Epidermal melanocyte (primary cell): Measurements from ENCODE around the gene ZNF445.
"Not testable (repeated sequence)": the region's sequence is repeated elsewhere in the genome, so short reads cannot be mapped to it uniquely, and the experiment has no call there.

Source experiments
- DNase-seq: peaks from one replicate; pipeline ENCODE4 v3.0.0; 2011; ENCODE audit warnings: low spot score; ENCODE audit not compliant: insufficient read length

ZNF445 gene

DNA sequence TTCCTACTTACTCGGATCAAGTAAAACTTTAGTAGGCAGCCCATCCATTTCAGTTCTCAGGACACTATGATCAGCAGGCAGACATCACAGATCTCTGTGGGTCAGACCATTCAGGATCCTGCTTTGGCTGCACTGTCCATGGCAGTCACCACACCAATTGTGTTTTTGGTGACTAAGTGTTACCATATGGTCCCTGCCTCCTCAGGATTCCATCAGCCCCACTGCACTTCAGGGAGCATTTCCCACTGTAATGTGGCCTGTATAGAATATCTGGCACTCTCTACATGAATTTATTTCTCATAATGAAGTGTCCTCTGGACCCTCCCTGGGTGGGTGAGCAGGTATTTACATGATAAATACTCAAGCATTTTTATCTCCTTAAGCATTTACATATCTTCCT is 41.3 kb downstream of the ZNF445 start:
- DNase-seq = no peak

DNA sequence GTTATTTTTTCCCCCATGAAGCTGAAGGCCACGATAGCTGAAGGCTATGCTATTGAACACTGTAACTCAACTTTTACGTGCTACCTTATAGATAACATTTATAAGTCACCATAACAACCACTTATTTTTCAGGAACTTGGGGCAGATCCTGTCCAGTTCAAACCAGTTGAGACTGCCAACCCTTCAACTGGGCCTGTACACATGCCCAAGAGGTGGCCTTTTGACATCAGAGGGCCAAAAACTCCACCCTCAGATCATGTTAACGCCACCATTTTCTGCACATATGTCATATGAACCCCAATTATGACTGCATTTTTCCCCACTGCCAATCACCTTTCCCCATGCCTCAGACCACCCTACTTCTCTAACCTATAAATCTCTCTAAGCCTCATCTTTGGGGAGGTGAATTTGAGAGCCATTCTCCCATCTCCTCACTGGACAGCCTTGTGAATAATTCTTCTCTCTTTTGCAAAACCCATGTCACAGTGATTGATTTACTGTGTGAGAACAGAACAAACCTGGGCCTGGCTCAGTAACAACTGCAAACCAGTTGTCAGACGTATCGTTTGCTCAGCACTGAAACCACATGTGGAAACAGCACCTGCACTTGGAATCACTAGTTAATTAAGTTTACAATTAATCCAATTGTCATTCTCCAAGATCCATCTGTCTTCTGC is 42.5 kb downstream of the ZNF445 start:
- DNase-seq = no peak

DNA sequence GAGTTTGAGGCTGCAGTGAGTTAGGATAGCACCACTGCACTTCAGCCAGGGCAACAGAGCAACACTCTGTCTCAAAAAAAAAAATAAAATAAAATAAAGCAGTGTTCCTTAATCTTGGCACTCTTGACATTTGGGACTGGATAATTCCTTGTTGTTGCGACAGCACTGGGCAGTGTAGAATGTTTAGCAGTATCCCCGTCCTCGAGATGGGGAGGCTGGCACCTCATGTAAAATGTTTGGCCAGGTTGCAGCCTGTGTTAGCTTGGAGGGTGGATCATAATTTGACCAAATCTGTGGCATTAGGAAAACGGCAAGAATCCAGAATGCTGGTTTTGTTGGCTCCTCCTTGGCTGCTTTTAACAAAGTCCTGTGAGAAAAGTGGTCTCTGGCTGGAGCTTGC is 47.0 kb downstream of the ZNF445 start:
- DNase-seq = no peak

DNA sequence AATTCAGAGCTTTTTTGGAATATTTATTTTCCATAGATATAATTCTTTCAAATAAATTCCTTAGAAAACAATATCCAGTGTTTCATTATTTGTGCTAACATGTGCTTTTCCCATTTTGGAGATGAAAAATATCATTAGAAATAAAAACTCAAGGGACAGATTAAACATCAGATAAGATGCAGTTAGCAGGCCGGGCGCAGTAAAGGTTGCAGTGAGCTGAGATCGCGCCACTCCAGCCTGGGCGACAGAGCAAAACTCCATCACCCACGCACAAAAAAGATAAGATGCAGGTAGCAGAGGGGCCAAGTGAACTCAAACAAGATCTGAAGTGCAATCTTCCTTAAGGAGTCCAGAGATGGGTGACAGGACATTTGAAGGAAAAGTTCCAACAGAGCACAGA is 48.0 kb downstream of the ZNF445 start:
- DNase-seq = no peak

DNA sequence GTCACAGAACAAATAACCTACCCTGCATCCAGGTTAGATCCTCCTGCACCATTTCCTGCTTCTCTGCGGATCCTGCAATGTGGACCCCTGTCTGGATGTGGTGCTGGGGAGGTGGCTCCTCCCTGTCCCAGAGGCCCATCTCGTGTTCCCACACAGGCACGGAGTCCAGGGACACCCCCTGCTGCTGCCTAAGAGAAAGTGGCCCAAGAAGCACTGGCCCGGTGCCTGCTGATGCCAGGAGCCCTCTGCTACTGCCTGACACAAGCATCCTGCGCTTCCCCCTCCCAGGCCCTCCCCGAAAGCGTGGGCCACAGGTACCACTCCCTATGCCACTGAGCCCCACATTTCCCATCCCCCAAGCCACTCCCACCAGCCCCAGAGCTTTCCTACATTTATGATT is 48.6 kb downstream of the ZNF445 start:
- no peak for DNase-seq

DNA sequence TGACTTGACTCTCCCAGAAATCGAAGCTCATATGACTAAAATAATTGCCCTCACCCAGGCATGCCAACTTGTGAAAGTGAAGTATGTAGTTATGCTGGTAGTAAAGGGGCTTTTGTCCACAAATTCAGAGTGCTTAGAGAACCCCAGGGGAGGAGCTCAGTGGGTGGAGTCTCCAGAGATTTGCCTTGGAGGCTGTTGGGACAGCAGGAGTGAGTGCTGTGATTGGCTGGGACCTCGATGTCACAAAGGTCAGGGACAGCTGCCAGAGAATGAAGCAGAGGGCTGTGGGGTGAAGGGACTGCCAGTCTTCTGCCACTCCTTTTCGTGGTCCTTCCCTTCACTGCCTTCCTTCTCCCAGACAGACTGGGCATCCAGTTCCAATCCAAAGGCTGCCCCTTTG is 49.8 kb downstream of the ZNF445 start:
- DNase-seq = no peak

DNA sequence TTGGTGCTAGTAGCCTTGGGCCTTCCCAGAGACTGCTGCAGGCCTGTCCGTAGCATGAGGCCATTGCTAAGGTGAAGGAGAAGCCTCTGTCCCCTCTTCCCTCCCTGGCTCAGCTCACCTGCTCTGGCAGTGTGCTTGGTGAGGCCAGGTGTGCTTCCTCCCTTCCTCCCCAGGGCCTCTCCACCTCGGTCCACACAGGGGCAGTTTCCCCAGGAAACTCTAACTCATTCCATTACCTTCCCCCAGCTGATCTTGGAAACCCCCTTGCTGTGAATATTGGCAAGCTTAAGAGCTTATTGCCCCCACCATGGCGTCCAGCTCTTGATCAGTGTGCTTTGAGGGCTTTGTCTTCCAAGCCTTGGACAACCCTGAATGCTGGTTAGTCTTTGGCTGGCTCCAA is 52.7 kb downstream of the ZNF445 start:
- DNase-seq = no peak

DNA sequence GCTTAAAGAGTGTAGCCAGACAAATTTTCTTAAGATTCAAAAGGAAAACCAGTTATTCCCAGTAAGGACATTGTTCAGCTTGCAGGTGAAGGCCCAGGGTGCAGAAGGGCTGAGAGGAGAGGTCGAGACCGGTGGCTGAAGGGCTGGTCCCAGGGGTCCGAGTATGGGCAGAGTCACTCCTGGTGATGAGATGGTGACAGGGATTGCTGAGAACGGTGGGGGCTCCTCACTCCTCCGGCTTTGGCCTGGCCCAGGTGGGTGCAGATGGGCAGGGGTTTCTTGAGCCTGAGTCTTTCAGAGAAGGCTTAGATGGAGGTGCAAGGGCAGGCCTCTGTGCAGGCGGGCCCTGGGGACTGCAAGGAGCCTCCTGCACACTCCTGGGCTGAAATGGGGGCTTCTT is 56.2 kb downstream of the ZNF445 start:
- DNase-seq = no peak

DNA sequence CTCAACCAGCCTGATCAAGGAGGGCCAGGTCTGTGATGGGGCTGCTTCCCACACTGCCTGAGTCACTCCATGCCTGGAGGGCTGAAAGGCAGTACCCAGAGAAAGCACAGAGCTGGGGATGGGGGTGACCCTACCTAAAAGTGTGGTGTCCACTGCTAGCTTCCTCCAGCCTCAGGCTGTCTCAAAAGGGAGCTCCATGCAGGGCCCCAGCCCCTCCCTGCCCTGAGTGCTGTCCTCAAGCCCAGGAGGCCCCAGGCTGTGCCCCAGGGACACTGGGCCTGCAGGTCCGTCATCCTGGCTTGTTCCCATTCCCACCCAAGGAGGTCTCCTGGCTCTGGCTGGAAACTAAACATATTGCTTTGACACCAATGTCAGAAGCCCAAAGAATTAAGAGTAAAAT is 56.8 kb downstream of the ZNF445 start:
- no peak for DNase-seq

DNA sequence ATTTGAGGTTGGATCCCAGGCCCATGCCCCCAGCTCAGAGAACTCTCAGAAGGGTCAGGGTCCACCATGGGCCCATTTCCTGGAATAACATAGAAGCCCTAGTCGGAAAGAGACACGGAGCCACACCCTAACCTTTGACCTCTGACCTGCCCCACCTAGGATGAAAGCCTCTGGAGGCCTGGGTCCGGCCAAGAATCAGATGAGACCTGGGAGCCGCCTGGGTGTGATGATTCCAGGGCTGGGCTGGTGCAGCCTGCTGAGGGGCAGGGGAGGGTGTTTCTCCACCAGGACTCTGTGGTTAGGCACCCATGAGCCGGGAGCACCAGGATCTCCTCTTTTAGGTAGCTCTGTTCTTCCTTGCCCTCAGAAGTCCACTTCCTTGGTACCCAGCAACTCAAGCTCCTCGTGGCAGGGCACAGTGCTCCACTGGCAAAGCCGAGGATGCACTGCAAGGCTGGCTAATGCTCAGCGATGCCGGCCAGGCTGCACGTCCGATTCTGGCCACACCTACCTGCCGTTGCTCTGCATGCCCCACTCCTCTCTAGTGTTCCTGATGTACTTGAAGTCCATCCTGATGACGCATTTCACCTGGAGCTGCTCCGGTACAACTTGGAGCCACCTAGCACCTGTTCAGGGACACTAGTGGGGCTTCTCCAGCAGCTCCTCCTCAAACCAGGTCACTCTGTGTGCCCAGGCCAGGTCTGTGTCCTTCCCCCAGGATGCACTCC is 57.4 kb downstream of the ZNF445 start:
- DNase-seq = no peak

DNA sequence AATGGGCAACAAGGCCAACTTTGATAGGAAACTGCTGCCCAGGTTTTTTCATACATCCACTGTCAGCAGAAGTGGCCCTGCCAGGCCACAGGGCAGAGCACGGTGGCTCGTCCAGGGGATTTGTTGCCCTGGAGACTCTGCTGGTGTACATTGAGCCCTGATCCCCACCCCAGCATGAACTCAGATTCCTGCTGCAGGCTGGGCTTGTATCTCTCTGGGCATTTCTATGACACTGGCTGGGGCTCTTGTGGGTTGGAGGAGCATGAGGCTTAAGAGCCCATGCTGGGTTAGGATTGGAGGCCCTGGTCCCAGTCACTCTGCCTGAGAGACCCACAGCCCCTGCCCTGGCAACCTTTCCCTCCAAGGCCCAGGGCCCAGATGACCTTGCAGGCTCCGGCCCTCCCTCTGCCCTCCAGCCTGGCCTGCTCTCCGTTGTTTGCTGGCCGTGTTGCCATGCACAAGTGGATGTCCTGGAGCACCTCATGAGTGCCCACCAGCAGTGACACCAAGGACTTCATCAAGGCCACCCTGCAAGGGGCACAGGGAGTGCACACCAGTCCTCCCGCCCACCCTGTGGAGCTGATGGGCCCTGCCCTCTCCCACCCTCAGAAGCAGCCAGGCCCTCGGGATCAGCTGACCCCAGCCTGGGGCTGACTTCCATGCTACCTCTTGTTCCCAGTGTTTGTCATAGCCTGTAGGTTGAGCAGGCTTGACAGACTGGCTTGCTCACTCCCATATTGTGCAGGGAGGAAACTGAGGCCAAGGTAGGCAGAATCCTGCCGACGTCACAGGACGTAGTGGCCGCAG is 58.2 kb downstream of the ZNF445 start:
- no peak for DNase-seq

DNA sequence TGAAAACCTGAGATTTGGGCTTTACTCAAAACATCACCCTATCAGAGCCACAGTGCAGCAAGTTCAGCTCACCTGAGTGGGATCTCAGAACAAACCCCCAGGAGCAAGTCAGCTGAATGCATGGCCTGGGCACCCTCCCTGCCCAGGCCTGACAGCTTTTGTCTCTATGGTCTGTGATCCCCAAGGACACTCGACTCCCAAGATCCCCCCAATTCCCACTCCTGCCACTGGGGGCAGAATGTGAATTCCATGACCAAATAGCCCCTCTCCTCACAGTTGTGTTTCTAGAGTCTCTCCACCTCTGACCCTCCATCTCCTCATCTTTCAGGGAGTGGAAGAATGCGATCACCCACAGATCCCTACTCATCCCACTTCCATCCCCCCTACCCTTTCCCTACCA is 58.9 kb downstream of the ZNF445 start:
- DNase-seq = no peak

DNA sequence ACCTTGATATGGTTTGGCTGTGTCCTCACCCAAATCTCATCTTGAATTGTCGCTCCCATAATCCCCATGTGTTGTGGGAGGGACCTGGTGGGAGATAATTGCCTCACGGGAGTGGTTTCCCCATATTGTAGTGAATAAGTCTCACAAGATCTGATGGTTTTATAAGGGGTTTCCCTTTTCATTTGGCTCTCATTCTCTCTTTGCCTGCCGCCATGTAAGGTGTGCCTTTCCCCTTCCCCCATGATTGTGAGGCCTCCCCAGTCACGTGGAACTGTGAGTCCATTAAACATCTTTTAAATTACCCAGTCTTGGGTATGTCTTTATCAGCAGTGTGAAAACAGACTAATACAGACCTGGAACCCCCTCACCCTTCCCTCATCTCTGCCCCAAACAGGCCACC is 59.4 kb downstream of the ZNF445 start:
- DNase-seq = not testable (repeated sequence)

DNA sequence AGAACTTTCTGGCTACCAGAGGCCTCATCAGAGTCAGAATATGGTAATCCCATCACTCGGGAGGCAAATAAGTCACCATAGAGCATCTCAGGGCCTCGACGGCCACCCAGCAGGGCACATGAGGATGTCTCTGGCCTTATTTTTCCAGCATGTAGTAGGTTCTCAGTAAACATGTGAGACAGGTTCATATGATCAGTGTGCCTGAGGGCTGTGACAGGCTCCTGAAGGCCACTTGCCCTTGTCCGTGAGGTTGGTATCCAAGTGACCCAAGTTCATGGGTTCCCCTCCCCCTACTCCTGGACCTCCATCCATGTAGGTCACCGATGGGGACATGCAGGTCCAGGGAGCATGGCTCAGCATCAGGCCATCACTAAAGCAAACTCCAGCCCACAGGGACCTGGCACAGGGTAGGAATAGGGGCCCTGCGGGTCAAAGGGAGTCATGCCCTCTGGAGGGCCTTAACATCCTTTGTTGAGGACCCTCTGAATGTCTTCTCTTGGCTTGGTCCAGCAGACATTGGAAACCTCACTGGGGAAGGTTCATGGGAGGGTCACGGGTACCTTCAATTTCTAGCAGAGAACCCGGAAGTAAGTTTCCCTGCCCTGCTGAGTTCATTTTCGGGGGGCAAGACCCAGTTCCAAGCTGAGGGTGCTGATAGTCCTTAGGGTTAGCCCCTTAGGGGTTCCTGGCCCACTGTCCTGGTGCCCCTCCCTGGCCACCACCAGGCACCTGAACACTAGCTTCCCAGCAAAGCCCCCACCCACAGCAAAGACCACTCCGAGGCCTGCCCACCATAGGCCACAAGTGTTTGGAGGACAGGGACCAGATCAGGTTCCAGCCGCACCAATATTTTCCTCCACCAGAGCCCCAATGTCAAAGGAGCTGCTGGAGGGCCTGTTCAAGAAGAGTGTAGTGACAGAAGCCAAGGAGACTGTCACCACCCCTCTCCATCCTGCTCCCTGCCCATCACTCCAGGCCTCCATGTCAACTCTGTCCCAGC is 61.1 kb downstream of the ZNF445 start:
- DNase-seq = no peak

DNA sequence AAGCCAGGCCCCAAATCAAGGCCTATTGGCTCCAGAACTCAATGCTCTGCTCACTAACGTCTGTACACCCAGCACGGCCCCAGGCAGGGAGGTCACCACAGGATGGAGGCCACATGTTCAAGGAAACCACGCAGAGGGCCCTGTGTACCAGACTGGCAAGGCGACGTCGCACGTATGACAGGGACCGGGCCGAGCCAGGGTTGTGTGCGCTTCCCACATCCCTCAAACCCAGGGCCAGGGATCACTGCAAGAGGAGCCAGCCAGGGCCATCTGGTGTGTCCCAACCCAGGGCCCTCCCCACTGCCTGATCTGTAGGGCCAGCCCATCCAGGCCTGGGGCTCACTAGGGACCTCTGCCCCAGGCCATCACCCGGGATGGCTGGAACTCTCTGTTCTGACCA is 62.0 kb downstream of the ZNF445 start:
- no peak for DNase-seq

DNA sequence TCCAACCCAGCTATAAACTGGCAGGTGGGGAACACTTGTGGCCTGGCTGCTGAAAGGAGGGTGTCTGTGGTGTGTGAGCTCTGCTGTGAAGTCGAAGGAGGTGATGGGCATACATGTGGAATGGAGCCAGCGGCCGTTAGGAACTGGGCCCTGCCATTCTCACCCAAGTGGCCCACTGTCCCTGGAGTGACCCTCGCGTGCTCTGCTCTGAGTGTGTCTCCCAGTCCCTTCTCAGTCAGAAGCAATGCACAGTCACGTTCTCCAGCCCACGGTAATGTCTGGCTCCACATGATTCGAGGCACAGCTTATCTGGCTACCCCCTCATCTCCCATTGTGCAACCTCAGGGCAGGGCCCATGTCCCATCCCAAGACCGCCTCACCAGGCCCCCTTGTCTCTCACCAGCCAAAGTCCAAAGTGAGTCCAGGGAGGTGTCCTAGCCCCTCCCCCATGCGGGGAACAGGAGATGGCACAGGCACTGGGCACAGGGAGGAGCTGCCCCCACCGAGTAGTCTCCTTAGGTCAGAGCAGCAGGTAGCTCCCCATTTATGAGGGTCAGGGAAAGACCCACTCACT is 62.9 kb downstream of the ZNF445 start:
- DNase-seq = no peak

DNA sequence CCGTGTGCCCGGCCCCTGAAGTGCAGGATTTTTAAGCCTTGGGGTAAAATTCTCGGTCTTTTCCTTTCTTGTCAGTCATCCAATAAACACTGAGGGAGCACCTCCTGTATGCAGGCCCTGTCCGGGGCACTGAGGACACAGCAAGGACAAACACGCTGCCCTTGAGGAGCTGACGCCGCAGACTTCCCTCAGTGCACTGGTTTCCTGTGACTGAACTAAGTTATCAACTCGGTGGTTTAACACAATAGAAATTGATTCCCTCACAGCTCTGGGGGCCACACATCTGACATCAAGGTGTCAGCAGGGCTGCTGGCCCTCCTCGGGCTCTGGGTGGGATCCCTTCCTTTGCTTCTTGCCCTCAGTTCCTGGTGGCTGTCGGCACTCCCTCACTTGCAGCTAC is 65.1 kb downstream of the ZNF445 start:
- no peak for DNase-seq

DNA sequence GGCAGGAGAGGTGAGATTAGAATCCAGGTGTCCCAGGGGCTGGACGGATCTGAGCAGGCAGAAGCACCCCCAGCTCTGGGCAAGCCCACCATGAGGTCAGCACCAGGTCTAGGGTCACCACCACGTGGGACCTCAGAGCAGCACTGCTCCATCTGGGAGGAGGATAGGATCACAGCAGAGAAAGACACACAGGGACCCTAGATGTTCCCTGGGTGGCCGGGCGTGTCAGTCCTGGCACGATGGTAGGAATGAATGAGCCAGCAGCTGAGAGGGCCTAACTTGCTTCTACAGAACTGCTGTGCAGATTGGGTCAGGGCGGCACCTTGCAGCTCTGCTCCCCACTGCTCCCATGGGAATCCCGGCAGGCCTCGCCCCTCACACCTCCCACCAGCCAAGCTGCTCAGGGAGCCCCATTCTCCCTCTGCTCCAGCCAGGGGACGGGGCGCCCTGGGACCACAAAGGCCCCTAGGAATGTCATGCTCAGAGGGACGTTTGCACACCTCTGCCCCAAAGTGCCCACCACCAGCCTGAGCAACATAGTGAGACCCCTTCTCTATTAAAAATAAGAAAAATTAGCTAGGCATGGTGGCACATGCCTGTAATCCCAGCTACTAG is 66.3 kb downstream of the ZNF445 start:
- DNase-seq = no peak

DNA sequence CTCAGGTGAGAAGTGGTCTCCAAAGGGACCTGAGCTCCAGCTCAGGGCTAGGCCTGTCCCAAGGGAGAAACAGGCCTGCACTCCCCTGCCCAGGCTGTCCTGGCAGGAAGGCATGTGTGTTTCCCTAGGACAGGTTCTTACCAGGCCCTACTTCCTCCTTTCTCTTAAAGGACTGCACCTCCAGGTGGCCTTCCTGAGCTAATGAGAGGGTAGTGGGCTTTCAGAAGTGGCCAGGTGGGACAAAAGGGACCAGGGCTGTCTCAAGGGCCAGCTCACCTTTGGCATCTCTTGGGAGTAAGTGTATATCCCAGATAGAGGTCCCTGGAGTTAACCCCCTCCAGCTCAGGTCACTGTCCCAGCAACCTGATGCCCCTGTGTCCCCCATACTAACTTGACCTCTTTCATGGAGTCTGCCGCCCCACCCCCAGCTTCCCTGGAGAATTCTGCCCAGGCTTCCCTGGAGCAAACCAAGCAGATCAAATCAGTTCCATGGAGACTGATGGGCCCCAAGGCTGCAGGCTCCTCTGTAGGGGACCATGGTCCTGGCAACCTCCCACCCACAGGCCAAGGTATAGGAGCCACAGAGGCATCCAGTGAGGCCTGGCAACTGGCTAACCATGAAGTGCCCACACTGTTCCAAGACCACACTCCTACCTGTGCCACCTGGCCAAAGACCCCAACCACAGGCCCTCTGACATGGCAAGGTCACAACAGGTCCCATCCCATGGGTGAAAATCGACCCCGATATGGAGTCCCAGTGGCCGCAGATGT is 67.6 kb downstream of the ZNF445 start:
- no peak for DNase-seq

DNA sequence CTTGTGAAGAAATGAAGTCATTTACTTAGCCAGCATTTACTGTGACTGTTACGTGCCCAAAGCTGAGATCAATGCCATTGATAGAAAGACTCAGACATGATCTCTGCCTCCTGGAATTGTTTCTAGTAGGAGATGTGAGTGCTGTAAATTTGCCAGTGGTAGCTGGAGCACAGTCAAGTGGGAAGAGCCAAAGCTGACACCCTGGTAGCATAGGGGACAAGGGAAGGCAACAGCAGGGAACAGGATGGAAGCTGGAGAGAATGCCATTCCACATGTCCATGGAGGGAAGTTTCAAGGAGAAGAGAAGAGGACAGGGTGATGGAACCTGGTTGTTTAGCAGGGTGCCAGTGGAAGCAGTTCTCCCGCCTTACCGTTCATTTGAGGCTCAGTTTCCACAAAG is 74.9 kb downstream of the ZNF445 start:
- DNase-seq = no peak
